Amniotic epithelial cell (primary cell): ENCODE data around the gene YPEL3.

Experiments used
- DNase-seq: peaks from one replicate; pipeline ENCODE4 v3.0.0-alpha.2; 2010; ENCODE audit warnings: low read depth

The YPEL3 gene

DNA sequence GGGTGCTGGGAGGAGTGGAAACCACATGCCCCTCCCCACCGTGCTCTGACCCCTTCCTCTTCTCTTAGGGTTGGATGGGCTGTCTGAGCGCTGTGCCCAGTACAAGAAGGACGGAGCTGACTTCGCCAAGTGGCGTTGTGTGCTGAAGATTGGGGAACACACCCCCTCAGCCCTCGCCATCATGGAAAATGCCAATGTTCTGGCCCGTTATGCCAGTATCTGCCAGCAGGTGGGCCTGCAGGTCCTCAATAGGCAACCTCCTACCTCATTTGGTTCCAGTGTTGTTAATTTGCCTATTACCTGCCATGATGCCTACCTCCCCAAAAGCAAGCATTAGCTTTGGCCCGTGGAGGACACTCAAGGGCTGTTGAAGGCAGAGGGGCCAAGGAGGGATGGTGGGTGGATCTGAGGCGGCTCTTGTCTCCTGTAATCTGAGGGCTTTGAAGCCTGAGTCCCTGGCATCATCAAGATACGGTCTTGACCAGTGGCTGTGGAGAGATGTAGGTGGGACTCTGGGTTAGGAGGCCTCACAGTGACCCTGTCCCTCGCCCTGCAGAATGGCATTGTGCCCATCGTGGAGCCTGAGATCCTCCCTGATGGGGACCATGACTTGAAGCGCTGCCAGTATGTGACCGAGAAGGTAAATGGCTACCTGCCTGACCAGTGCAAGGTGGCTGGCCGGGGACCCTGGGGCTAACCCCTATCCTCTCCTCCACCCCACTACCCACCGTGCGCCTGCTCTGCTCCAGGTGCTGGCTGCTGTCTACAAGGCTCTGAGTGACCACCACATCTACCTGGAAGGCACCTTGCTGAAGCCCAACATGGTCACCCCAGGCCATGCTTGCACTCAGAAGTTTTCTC lies 27.0 kb downstream of the YPEL3 start:
- DNase-seq, result no peak

DNA sequence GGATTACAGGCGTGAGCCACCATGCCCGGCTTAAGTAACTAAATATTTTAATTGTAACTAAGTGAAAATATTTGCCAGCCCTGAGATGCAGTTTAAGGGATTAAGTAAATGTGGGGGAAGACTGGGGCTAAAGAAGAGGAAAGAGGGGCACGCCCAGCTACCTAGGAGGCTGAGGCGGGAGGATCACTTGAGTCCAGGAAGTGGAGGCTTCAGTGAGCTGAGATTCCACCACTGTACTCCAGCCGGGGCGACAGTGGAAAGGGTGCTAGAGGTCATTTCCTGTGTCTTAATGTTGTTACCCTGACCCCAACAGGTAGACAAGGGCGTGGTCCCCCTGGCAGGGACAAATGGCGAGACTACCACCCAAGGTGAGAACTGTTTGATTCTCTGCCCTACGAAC lies 27.7 kb downstream of the YPEL3 start:
- DNase-seq, result no peak

DNA sequence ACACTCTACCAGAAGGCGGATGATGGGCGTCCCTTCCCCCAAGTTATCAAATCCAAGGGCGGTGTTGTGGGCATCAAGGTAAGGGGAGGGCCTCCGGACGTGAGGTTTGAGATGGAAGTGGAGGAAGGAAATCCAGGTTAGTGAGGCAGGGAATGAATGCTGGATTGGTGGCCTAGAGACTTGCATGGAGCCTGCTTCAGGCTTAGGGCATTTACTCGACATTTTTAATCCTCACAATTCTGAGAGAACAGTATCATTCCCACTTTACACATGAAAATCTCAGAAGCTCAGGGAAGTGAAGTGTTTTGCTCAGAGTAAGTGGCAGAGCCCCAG lies 28.5 kb downstream of the YPEL3 start:
- DNase-seq, result no peak

DNA sequence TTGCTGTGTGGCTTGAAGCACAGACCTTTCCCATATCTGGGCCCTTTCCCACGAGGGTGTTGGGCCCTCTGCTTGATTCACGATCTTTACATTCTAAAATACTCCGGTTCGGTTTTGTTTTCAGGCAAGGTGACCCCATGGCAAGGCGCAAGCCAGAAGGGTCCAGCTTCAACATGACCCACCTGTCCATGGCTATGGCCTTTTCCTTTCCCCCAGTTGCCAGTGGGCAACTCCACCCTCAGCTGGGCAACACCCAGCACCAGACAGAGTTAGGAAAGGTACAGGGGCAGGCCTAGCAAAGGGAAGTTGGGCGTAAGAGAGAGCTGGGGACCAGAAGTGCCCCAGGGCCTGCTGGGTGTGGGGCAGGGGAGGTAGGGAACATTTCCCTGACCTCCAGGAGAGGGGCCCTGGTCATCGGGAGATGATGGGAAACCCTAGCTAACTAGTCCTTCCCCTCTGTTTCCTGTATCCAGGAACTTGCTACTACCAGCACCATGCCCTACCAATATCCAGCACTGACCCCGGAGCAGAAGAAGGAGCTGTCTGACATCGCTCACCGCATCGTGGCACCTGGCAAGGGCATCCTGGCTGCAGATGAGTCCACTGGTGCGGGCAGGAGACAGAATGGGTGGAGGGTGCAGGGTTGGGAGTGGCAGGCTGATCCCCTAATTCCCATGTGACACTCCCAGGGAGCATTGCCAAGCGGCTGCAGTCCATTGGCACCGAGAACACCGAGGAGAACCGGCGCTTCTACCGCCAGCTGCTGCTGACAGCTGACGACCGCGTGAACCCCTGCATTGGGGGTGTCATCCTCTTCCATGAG lies 29.0 kb downstream of the YPEL3 start:
- DNase-seq, result no peak

DNA sequence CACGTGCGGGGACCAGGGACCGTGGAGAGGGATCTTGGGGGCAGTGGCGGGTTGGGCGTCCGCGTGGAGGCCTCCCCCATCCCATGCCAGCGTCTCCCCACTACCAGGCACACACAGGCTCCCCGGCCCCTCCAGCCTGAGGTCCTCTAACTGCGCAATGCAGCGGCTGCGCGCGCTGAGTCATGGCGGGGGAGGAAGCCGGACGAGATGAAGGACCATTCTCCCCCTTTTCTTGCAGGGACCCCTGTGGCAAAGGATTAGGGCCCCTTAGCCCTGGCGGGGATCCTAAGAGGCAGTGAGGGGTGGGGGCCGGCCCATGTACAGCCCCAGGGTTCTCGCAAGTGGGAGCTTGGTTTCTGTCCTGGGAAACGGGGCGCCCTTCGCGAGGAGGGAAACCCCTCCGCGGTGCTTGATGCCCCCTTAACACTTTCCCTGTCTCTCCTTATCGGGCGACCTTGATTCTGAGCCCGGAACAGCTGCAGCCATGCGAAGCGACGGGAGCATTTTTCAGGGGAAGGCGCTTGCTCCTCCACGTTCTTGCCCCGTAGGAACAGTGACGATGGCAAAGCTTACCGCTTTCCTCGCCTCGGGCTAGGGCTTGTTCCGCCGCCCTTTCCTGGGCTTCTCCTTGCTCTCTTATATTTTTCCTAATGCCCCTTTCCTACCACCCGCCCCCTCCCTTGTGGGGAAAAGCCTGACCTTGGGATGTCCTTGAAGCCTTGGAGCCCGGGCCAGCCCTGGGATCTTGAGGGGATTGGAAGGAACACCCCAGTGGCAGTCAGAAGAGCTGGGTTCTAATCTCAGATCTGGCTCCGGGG lies 29.9 kb downstream of the YPEL3 start:
- DNase-seq, result peak; percentile 77

DNA sequence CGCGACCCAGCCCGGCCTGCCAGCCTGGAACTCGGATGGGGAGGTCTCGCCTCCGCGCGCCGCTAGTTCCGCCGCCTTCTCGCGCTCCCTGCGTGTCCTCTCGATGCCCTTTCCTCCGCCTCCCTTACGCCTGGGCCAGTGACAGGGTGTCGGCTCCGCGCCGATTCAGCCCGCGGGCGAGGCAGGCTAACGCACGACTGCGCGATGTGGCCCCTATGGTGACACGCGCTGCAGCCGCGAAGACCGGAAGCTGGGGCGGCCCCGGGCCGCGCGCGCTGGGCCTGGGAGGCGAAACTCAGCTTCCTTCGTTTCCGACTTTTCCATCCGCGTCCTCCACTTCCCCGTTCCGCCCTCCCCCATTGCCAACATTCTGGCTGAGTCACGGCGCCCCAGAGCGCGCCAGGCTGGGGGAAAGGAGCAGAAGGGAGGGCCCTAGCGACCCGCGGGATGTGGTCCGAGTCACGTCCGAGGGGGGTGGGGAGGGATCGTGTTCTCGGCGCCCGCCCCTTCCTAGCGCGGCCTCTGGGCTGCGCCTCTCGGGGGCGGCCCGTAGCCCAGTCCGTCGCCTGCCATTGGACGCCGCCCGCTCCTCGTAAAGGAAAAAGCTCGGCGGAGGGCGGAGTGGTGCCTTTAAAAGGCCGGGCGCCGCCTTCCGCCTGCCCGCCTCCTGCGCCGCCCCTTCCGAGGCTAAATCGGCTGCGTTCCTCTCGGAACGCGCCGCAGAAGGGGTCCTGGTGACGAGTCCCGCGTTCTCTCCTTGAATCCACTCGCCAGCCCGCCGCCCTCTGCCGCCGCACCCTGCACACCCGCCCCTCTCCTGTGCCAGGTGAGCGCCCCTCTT lies 30.7 kb downstream of the YPEL3 start, which contains the start of gene ALDOA:
Gene ALDOA (plus strand): TSS at position 659 of the 841 bp plus-strand sequence. CDS start 1,138 bp downstream, outside the sequence.
- peak; percentile 98 for DNase-seq

DNA sequence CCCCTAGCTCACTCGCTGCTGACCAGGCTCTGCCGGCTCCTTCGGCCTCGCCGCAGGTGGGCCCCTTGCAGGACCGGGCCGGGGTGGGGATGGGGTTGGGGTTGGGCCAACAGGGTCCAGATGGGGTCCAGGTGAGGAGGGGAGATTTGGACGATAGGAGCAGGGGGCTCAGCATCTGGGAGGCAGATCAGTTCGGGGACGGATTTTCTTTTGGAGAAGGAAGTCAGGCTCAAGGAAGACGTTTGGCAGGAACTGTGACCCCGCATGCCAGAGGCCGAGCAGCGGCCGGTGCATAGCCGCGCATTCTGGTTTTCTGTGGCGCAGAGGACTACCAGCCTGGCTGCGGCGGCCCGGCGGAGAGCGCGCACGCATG lies 31.3 kb downstream of the YPEL3 start:
- no peak for DNase-seq

DNA sequence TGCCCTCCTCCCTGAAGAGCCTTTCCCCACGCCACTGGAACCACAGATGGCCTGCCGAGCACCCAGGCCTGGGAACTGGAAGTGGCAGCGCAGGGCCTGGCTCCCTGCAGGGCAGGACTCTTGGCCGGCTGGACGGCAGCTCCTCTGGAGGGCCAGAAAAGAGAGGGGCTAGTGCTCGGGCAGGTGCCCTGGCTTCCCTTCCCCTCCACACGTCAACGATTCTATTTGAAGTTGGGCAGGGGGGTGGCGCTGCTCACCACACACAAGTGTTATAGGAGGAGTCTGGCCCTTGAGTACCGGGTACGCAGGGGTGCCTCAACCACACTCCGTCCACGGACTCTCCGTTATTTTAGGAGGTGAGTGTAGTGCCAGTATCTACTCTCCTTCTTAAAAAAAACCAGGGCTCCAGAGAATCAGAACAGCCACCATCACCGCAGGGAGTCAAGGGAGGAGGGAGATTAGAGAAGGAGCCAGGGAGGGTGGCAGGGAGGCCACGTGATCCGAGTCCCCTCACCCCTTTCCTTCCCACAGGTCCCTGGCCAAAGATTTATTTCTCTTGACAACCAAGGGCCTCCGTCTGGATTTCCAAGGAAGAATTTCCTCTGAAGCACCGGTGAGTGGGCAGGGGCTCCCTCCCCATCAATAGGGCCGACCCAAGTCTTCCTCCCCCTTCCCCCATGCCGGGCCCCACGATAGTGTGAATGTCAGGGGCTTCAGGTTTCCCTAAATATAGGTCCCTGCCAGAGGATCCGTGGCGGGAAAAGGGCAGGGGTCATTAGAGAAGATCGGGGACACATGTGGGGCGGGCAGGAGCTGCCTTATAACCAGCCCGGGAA lies 31.9 kb downstream of the YPEL3 start:
- DNase-seq, result peak; percentile 55

DNA sequence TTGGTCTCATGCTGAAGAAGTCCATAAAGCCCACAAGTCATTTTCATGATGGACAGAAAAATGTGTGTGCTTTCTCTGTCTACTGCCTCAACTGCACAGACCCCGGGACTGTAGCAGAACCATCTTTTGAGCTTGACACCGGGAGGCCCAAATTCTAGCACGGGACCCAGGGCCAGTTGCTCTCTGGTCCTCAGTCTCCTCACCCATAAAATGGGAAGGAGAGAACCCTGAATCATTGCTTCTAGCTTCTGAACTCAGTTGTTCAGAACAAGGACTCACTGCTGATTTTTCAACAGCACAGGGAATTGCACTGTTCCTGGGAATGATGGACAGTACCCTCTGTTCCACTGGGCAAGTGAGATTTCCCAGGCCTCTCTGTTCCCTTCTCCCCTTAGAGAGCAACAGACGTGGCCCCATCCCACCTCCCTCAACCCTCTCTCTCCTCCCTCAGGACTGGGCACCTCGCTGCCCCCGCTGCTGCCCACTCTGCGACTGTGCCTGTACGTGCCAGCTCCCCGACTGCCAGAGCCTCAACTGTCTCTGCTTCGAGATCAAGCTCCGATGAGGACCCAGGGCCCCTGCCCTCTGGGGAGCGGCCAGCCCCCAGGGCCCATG lies 32.6 kb downstream of the YPEL3 start:
- DNase-seq, result no peak

DNA sequence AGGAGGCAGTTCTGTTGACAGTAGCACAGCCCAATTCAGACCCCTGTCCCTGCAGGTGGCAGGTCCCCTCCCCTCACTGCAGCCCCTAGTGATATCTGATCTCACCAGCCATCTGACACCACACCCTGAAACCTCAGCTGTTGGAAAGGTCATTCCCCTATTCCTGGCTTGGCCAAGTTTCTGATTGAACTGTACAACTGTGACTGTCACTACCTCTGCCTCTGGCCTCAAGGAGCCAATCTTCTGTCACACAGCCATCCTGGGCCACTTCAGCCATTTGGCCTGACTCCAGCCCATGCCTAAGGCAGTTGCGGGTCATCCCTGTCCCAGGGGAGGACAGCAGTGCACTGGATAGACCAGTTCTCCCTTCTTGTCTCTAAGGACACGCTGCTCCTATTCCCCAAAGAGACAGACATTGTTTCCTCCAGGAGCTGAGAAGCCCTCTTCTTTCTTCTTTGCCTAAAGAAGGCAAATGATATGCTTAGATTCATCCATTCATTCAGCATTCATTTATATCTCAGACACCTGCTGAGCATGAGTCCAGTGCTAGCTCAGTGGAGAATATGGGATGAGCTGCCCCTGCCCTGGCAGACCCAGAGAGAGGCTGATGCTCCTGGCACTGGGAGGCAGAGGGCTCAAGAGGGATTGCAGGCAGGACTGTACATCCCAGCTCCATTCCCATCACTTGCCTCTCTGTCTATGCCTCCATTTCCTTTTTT lies 35.0 kb downstream of the YPEL3 start:
- no peak for DNase-seq

DNA sequence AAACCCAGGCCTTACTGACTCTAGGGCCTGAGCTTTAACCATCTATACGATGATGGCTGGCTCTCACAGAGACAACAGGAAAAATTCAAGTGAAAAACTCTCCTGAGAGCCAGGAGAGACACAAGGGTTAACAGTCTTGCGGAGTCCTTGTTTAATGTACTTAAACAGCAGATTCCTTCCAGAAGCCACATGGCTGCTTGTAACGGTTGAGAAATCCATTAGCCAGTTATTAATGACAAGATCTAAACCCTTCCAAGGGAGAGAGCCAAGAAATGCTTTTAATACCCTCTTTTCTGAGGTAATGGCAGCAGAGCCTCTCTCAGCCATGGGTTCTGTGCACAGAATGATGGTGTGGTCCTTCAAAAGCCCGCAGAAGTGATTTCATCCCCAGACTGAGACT lies 35.7 kb downstream of the YPEL3 start:
- peak; percentile 86 for DNase-seq

DNA sequence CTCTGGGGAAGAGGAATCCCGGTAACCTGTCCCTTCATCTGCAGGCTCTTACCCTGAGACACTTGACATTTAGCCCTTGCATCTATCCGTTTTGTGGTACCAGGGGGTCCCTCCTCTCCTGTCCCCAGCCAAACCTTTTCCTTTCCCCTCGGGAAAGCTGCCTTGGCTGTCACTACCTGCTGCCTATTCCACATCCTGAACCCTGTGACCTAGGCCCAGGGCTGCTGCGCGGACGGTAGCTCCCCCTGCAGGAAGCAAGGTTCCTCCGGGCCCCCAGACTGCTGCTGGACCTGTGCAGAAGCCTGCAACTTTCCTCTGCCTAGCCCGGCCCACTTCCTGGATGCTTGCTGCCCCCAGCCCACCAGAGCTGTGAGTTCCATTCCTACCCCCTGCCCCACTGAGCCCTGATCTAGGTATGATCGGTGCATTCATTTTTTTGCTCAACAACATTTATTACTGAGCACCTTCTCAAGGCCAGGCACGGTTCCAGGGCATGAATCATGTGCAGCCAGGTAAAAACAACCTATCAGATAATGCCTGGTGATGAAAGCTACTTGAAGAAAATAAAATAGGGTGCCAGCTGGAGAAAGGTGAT lies 41.0 kb downstream of the YPEL3 start:
- DNase-seq, result no peak

DNA sequence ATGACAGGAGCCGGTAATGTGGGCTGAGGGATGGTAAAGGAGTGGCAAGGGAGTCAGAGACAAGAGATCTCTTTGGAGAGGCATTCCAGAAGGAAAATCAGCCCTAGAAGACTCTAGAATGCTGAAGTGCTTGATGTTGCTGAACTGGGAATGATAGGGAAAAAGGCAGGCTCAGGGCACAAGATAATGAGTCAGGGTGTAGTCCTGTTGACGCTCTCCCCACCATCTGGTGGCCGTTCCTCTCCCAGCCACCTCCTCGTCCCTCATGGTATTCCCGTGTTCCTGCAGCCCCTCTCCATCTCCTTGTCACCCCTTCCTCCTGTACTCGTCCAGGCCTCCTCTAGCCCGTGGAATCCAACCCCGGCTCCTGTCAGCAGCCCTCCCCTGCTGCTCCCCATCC lies 41.6 kb downstream of the YPEL3 start:
- DNase-seq, result no peak

DNA sequence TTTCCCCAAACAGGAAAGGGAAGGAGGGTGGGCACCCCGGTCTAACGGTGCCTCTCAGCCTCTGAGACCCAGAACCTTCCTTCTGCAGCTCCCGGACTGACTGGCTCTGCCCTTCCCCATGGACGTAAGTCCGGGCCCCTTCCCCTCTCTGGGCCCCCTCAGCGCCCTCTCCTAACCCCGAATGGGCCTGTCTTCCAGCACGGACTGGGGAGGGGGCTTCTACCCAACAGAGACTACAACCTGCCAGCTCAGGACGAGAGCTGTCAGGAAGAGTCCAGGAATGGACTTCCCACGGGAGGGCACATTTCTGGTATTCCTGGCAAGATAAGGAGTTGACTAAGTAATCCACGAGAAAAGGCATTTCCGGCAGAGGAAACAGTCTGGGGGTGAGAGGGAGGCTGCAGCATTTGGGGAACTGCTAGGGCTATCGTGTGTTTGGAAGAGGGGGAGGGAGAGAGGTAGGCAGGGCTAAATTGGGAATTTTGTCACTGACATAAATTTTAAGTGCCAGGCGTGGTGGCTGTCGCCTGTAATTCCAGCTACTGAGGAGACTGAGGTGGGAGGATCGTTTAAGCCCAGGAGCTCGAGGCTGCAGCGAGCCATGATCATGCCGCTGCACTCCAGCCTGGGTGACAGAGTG lies 42.5 kb downstream of the YPEL3 start:
- DNase-seq, result peak; percentile 61

DNA sequence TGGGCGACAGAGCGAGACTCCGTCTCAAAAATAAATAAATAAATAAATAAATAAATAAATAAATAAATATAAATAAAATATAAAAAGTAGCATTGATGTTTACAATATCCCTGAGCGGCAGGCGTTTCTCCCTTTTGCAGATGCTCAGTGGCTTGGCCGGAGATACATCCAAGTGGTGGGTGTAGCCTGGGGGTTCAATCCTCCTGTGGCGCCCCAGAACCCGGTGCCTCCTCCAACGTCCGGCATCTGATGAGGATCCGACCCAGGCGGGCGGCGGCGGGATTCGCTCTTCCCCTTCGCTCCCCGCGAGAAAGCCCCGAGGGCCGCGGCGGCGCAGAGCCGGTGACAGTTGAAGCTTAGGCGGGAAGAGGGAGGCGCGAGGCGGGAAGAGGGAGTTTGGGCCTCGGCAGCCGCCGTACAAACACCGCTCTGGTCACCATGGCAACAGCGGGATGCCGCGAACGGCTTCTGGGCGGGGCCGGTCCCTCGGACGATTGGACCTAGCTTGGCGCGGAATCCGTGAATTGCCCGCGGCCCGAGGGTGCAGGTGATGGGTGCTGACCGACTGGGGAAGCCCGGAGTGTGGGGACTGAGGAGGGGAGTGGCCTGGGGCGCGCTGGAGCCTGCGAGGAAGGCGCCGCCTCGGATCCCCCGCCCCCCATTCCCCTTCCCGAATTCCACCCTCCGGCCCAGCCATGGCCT lies 43.2 kb downstream of the YPEL3 start:
- peak; percentile 84 for DNase-seq

DNA sequence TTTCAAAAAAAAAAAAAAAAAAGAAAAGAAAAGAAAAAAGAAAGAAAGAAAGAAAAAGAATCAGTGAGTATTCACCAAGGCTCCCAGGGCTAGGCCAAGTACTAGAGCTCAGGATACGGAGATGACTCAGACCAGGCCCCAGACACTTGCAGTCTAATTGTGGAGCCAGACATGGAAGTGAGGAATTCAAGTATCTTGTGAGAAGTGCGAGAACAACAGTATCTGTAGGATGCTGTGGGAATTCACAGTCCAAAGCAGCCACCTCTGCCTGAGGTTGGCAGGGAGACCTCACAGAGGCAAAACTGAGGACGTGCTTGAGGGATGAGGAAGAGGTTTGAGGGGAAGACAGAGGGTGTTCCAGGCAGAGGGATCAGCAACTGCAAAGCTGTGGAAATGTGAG lies 44.5 kb downstream of the YPEL3 start:
- DNase-seq, result peak; percentile 68

DNA sequence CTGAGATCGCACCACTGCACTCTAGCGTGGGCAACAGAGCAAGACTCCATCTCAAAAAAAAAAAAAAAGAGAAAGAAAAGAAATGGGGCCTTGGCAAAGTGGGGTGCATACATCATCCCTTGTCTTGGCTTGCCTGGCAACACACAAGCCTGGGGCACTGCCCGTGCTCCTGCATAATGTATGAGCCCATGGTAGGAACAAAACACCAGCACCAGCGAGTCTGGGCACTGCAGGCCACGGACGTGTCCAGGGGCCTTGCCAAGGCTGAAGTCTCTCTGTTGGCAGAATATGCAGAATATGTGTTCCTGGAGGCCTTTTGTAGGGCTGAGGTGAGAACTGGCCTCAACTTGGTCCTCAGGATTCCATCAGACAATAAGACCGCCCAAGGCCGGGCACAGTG lies 46.1 kb downstream of the YPEL3 start:
- no peak for DNase-seq

DNA sequence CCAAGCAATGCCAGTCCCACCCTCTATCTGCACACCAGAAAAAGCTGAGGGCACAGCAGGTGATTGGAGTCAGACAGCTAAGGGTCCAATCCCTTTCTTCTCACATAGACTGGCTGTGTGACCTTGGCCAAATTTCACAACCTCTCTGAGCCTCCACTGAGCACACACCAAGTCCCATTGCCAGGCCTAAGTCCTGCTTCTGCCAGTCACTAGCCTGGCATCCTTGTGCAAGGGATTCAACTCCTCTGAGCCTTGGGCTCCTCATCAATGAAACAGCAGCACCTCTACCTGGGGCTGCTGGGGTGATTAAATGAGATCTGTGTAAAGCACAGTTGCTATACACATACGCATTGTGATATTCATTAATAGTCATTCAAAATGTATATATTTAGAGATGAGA lies 49.4 kb downstream of the YPEL3 start:
- no peak for DNase-seq
